ENCODE results near the gene INKA2.

Gene INKA2

GRCh38 chr1:111735321-111735720, 3.9 kb downstream of the INKA2 start:
- no peak for DNase-seq (ENCODE audit: low read depth in 1 of 2, low spot score in 1 of 2)
- TF ChIP-seq JUND (IDR thresholded peaks at IDR 0.05; ENCODE audit: low read depth), result no peak
- in situ Hi-C loops (cut with HindIII; ENCODE audit: low pct_unique_long_range_greater_than_20kb, low sequenced_read_pairs), result no loop called here

GRCh38 chr1:111734856-111735255, 4.3 kb downstream of the INKA2 start:
- no peak for DNase-seq (ENCODE audit: low read depth in 1 of 2, low spot score in 1 of 2)
- in situ Hi-C loops (cut with HindIII; ENCODE audit: low pct_unique_long_range_greater_than_20kb, low sequenced_read_pairs), result no loop called here
- no peak for TF ChIP-seq JUND (IDR thresholded peaks at IDR 0.05; ENCODE audit: low read depth)

- TF ChIP-seq JUND (IDR thresholded peaks at IDR 0.05; ENCODE audit: low read depth), result no peak
- DNase-seq (ENCODE audit: low read depth in 1 of 2, low spot score in 1 of 2), result no peak
- in situ Hi-C loops (cut with HindIII; ENCODE audit: low pct_unique_long_range_greater_than_20kb, low sequenced_read_pairs), result no loop called here
These were observed 4.8 kb downstream of the INKA2 start for GRCh38 chr1:111734426-111734825.

GRCh38 chr1:111733992-111734341, 5.2 kb downstream of the INKA2 start:
- in situ Hi-C loops (cut with HindIII; ENCODE audit: low pct_unique_long_range_greater_than_20kb, low sequenced_read_pairs), result no loop called here

GRCh38 chr1:111733183-111733991, 5.8 kb downstream of the INKA2 start:
- no peak for TF ChIP-seq JUND (IDR thresholded peaks at IDR 0.05; ENCODE audit: low read depth)
- in situ Hi-C loops (cut with HindIII; ENCODE audit: low pct_unique_long_range_greater_than_20kb, low sequenced_read_pairs), result no loop called here
- DNase-seq (ENCODE audit: low read depth in 1 of 2, low spot score in 1 of 2), result no peak

More at GRCh38 chr1:111733992-111734341, 5.2 kb downstream of the INKA2 start:
- no peak for DNase-seq (ENCODE audit: low read depth in 1 of 2, low spot score in 1 of 2)
- no peak for TF ChIP-seq JUND (IDR thresholded peaks at IDR 0.05; ENCODE audit: low read depth)

GRCh38 chr1:111732718-111733117, 6.5 kb downstream of the INKA2 start:
- in situ Hi-C loops (cut with HindIII; ENCODE audit: low pct_unique_long_range_greater_than_20kb, low sequenced_read_pairs), result no loop called here
- no peak for DNase-seq (ENCODE audit: low read depth in 1 of 2, low spot score in 1 of 2)
- no peak for TF ChIP-seq JUND (IDR thresholded peaks at IDR 0.05; ENCODE audit: low read depth)

- no peak for DNase-seq (ENCODE audit: low read depth in 1 of 2, low spot score in 1 of 2)
- TF ChIP-seq JUND (IDR thresholded peaks at IDR 0.05; ENCODE audit: low read depth), result no peak
- in situ Hi-C loops (cut with HindIII; ENCODE audit: low pct_unique_long_range_greater_than_20kb, low sequenced_read_pairs), result no loop called here
These were observed 7.2 kb downstream of the INKA2 start for GRCh38 chr1:111731956-111732355.

GRCh38 chr1:111730706-111731105, 8.5 kb downstream of the INKA2 start:
- in situ Hi-C loops (cut with HindIII; ENCODE audit: low pct_unique_long_range_greater_than_20kb, low sequenced_read_pairs), result no loop called here
- DNase-seq (ENCODE audit: low read depth in 1 of 2, low spot score in 1 of 2), result no peak
- TF ChIP-seq JUND (IDR thresholded peaks at IDR 0.05; ENCODE audit: low read depth), result no peak

- in situ Hi-C loops (cut with HindIII; ENCODE audit: low pct_unique_long_range_greater_than_20kb, low sequenced_read_pairs), result no loop called here
- DNase-seq (ENCODE audit: low read depth in 1 of 2, low spot score in 1 of 2), result no peak
- no peak for TF ChIP-seq JUND (IDR thresholded peaks at IDR 0.05; ENCODE audit: low read depth)
These were observed 9.1 kb downstream of the INKA2 start for GRCh38 chr1:111729946-111730681.

- no peak for DNase-seq (ENCODE audit: low read depth in 1 of 2, low spot score in 1 of 2)
- TF ChIP-seq JUND (IDR thresholded peaks at IDR 0.05; ENCODE audit: low read depth), result no peak
- in situ Hi-C loops (cut with HindIII; ENCODE audit: low pct_unique_long_range_greater_than_20kb, low sequenced_read_pairs), result no loop called here
These were observed 9.8 kb downstream of the INKA2 start for GRCh38 chr1:111729271-111729921.

GRCh38 chr1:111727056-111727455, 12.1 kb downstream of the INKA2 start:
- in situ Hi-C loops (cut with HindIII; ENCODE audit: low pct_unique_long_range_greater_than_20kb, low sequenced_read_pairs), result no loop called here
- no peak for DNase-seq (ENCODE audit: low read depth in 1 of 2, low spot score in 1 of 2)
- TF ChIP-seq JUND (IDR thresholded peaks at IDR 0.05; ENCODE audit: low read depth), result no peak

- no peak for DNase-seq (ENCODE audit: low read depth in 1 of 2, low spot score in 1 of 2)
- in situ Hi-C loops (cut with HindIII; ENCODE audit: low pct_unique_long_range_greater_than_20kb, low sequenced_read_pairs), result no loop called here
- no peak for TF ChIP-seq JUND (IDR thresholded peaks at IDR 0.05; ENCODE audit: low read depth)
These were observed 14.0 kb downstream of the INKA2 start for GRCh38 chr1:111725192-111725591.

- TF ChIP-seq JUND (IDR thresholded peaks at IDR 0.05; ENCODE audit: low read depth), result no peak
- DNase-seq (ENCODE audit: low read depth in 1 of 2, low spot score in 1 of 2), result no peak
- in situ Hi-C loops (cut with HindIII; ENCODE audit: low pct_unique_long_range_greater_than_20kb, low sequenced_read_pairs), result no loop called here
These were observed 15.3 kb downstream of the INKA2 start for GRCh38 chr1:111723871-111724270.
